BE2C (cell line): ENCODE data around the gene LIPT2.

Experiments used
- DNase-seq: peaks from one replicate; pipeline ENCODE4 v3.0.0-alpha.2; 2020
- H3K27me3 ChIP-seq: fragments of 250-450 bp; sonication (Bioruptor Pico); 2 replicates; pipeline ENCODE4 v1.5.1; 2020; ENCODE audit warnings: mild to moderate bottlenecking
- H3K36me3 ChIP-seq: fragments of 250-450 bp; sonication (Bioruptor Pico); 2 replicates; pipeline ENCODE4 v1.5.1; 2020; ENCODE audit warnings: mild to moderate bottlenecking
- H3K4me1 ChIP-seq: fragments of 250-450 bp; sonication (Bioruptor Pico); 2 replicates; pipeline ENCODE4 v1.5.1; 2020
- H3K4me3 ChIP-seq: 2 replicates; pipeline ENCODE4 v1.5.1; 2011; ENCODE audit warnings: low read depth, low read length
- H3K9me3 ChIP-seq: fragments of 250-450 bp; sonication (Bioruptor Pico); 2 replicates; pipeline ENCODE4 v1.5.1; 2020
- CTCF ChIP-seq: IDR thresholded peaks from 2 replicates; pipeline ENCODE4 v1.5.1; 2012; ENCODE audit warnings: mild to moderate bottlenecking, low read depth, low read length

The LIPT2 gene

GRCh38 chr11:74457356-74457755 is 36.2 kb downstream of the LIPT2 start:
- TF ChIP-seq CTCF: no peak
- H3K36me3 ChIP-seq: no peaks in the 10 kb centered on the region

DNA sequence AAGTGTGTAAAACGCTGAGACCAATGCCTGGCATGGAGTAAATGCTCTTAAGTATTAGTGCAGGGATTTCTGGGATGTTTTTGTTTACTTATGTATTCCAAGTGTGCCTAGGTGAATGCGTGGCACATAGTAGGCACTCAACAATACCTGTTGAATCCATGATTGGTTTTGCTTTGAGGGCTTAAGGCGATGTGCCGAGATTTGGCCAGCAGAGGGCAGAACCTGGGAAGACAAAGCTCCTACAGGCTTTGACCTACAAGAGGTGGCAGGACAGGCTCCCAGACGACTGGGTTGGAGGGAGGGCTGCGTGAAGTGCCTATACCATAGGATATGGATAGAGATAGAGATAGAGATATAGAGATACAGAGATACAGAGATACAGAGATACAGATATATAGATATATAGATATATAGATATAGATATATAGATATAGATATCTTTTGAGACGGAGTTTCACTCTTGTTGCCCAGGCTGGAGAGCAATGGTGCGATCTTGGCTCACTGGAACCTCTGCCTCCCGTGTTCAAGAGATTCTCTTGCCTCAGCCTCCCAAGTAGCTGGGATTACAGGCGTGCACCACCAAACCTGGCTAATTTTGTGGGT is 40.0 kb downstream of the LIPT2 start:
- peak; percentile 75 for DNase-seq
- H3K27me3 ChIP-seq: no peaks in the 10 kb centered on the region

More at GRCh38 chr11:74457356-74457755, 36.2 kb downstream of the LIPT2 start:
- H3K9me3 ChIP-seq: no peaks in the 10 kb centered on the region
- no peak overlapping the region for H3K4me3 ChIP-seq
- no peak for DNase-seq
- H3K27me3 ChIP-seq: no peaks in the 10 kb centered on the region
- H3K4me1 ChIP-seq: no peaks in the 10 kb centered on the region

DNA sequence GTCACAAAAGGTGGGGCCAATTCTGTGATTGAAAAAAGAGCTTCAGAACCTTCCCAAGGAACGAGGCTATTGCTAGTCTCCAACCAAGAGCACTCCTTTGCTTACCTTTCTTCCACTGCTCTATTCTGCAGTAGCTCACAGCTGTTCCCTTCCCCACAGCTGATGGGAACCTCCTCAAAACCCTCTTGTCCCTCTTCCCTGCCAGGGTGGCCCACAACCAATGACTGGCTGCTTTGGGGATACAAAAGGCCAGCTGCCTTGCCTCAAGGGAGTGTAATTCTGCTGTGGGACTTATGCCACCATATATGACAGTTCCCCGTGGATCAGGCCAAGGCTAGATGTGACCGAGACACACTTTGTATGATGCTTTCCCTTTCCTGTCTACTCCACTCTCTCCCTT is 41.2 kb downstream of the LIPT2 start:
- DNase-seq: no peak
- Histone ChIP-seq H3K4me1 (peaks cover 7% of the 10 kb centered on the region), H3K4me3 (no peak overlapping the region), H3K9me3 (no peaks in the 10 kb centered on the region), H3K36me3 (no peaks in the 10 kb centered on the region), H3K27me3 (no peaks in the 10 kb centered on the region)
- no peak for TF ChIP-seq CTCF

More for the DNA sequence above, 40.0 kb downstream of the LIPT2 start:
- Histone ChIP-seq H3K4me1 (peaks cover 3% of the 10 kb centered on the region; the same call in 1 of the 2 replicates), H3K36me3 (no peaks in the 10 kb centered on the region), H3K9me3 (no peaks in the 10 kb centered on the region), H3K4me3 (no peak overlapping the region)
- peak; percentile 88 for TF ChIP-seq CTCF

- Histone ChIP-seq H3K27me3 (no peaks in the 10 kb centered on the region), H3K4me3 (no peak overlapping the region), H3K9me3 (no peaks in the 10 kb centered on the region), H3K36me3 (no peaks in the 10 kb centered on the region), H3K4me1 (peaks cover 19% of the 10 kb centered on the region)
- no peak for DNase-seq
- no peak for TF ChIP-seq CTCF
These were observed 43.2 kb downstream of the LIPT2 start for GRCh38 chr11:74450318-74450717.

DNA sequence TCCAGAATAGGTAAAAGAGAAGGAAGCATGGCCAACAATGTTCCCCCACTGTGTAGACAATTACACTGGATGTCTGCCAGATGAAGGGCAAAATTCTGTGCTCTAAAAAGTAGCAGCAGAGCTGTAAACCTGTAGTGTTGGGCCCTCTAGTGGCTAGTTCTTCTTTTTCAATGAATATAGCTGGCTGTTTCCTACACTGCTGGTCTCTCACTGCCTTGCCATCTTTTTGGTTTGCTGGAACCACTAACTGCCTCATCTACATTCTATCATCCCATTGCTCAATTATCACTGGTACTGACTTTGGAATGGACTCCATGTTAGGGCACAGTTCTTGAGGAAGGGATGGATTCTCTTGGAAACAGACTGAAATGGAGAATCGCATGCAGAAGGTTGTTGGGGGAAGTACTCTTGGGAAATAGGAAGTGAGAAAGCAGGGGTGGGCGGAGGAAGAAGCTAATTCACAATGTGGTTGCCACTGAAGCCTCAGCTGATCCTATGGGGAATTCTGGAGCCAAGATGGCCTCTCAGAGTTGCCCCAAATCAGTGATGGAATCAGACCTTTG is 44.1 kb downstream of the LIPT2 start:
- no peaks in the 10 kb centered on the region for H3K9me3 ChIP-seq
- no peak overlapping the region for H3K4me3 ChIP-seq
- DNase-seq: peak; percentile 68
- no peaks in the 10 kb centered on the region for H3K27me3 ChIP-seq
- no peaks in the 10 kb centered on the region for H3K36me3 ChIP-seq
- H3K4me1 ChIP-seq: peaks cover 22% of the 10 kb centered on the region
- TF ChIP-seq CTCF: peak; percentile 86

GRCh38 chr11:74447720-74448119 is 45.8 kb downstream of the LIPT2 start:
- no peaks in the 10 kb centered on the region for H3K9me3 ChIP-seq
- DNase-seq: no peak
- H3K4me1 ChIP-seq: peaks cover 29% of the 10 kb centered on the region
- no peaks in the 10 kb centered on the region for H3K27me3 ChIP-seq
- no peak overlapping the region for H3K4me3 ChIP-seq
- no peak for TF ChIP-seq CTCF
- H3K36me3 ChIP-seq: no peaks in the 10 kb centered on the region
